Right lobe of liver (tissue), 4 donors: ENCODE results near the gene UBP1.

ENCODE experiments used
- CTCF ChIP-seq, 4 donors: fragments of 200-600 bp in 3 of 4; fragments of 450-650 bp in 1 of 4; IDR thresholded peaks; one replicate each; pipeline versions ENCODE4 v1.5.1 to v1.8.0; 2016 to 2022; ENCODE audit warnings: antibody characterized with exemption in 4 of 4, mild to moderate bottlenecking in 2 of 4
- POLR2A ChIP-seq: fragments of 450-650 bp; IDR thresholded peaks from one replicate; pipeline ENCODE4 v1.6.1; 2017; ENCODE audit warnings: antibody characterized with exemption, mild to moderate bottlenecking
- donor health status: DM: no; HTN: no; CAD: no.
- donor health status: DM: no; HTN: no; CAD: no.
- donor health status: DM: no; HTN: yes; CAD: no.

GRCh38 chr3:33377931-33378330, 62.3 kb downstream of the UBP1 start:
- no peak for TF ChIP-seq CTCF (IDR thresholded peaks at IDR 0.05)
- TF ChIP-seq POLR2A: no peak
